Ascending aorta (tissue), 2 donors: ENCODE results near the gene CLASP1. TPM values are rescaled to one million over a fixed set of nuclear protein-coding genes. Genes with fewer than 3 reads are reported as not detected.

Source experiments
- DNase-seq, 2 donors: peaks; one replicate each; pipeline ENCODE4 v3.0.0-alpha.2; 2019; ENCODE audit warnings: low spot score in 2 of 2
- H3K27ac ChIP-seq, 2 donors: fragments of 200-600 bp; sonication (generic); one replicate each; pipeline ENCODE4 v1.5.1; 2016 to 2017; ENCODE audit warnings: mild to moderate bottlenecking in 1 of 2
- H3K27me3 ChIP-seq: fragments of 200-600 bp; sonication (generic); one replicate; pipeline ENCODE4 v1.5.1; 2017
- H3K36me3 ChIP-seq, 2 donors: fragments of 200-600 bp; sonication (generic); one replicate each; pipeline ENCODE4 v1.5.1; 2016
- H3K4me1 ChIP-seq, 2 donors: fragments of 200-600 bp; sonication (generic); one replicate each; pipeline ENCODE4 v1.5.1; 2016 to 2017; ENCODE audit warnings: mild to moderate bottlenecking in 1 of 2
- H3K4me3 ChIP-seq, 2 donors: fragments of 200-600 bp; sonication (generic); one replicate each; pipeline ENCODE4 v1.5.1; 2016 to 2017; ENCODE audit warnings: mild to moderate bottlenecking in 1 of 2
- H3K9me3 ChIP-seq, 2 donors: fragments of 200-600 bp; sonication (generic); one replicate each; pipeline ENCODE4 v1.5.1; 2016
- CTCF ChIP-seq, 3 experiments: fragments of 200-600 bp in 2 of 3; fragments of 450-650 bp in 1 of 3; sonication (generic) in 2 of 3; IDR thresholded peaks; one replicate each; pipeline ENCODE4 v1.5.1; 2016 to 2019; ENCODE audit warnings: antibody characterized with exemption in 3 of 3, mild to moderate bottlenecking in 1 of 3, moderate library complexity in 1 of 3
- intact Hi-C: fragments of 100-400 bp; cut with DNase I; formaldehyde crosslinking; loops from one replicate; pipeline ENCODE4 v1.15.1; 2023
- total RNA-seq: library from RNA; depleted of rRNA; stranded (reverse); fragments of >200 nt; gene quantifications from one replicate; pipeline ENCODE4 v1.1.0, GENCODE V29; 2016

The CLASP1 gene
- total RNA-seq = 78.0 TPM

- DNase-seq = peak in 1 of 2 donors; percentile 22
- TF ChIP-seq CTCF (IDR thresholded peaks at IDR 0.05) = no peak
These were observed at the start of gene CLASP1 for GRCh38 chr2:121649149-121649595. Gene CLASP1, minus strand, starts transcription at chr2:121649462. Its CDS starts 43,567 bp downstream, at chr2:121605895.

DNA sequence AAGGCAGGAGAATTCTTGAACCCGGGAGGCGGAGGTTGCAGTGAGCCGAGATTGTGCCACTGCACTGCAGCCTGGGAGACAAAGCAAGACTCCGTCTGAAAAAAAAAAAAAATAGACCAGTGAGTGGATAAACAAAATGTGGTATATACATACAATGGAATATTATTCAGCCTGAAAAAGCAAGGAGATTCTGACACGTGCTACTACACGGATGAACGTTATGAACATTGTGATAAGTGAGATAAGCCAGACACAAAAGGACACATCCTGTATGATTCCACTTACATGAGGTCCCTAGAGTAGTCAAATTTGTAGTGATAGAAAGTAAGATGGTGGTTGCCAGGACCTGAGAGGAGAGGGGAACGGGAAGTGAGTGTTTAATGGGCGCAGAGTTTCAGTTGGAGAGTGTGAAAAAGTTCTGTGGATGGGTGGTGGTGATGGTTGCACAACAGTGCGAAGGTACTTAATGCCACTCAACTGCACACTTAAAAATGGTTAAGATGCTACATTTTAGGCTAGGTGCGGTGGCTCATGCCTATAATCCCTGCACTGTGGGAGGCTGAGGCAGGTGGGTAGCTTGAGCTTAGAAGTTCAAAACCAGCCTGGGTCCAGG lies 49.2 kb upstream of the CLASP1 start:
- Histone ChIP-seq H3K9me3 (no peaks in the 10 kb centered on the region), H3K27ac (no peak overlapping the region), H3K36me3 (no peaks in the 10 kb centered on the region), H3K4me1 (peaks cover 0 to 20% of the 10 kb centered on the region in 2 donors), H3K4me3 (no peak overlapping the region), H3K27me3 (no peaks in the 10 kb centered on the region)
- no peak for TF ChIP-seq CTCF (IDR thresholded peaks at IDR 0.05)
- intact Hi-C loops = no loop called here
- no peak for DNase-seq

More at GRCh38 chr2:121649149-121649595, at the start of gene CLASP1:
- H3K9me3 ChIP-seq = no peaks in the 10 kb centered on the region
- no peaks in the 10 kb centered on the region for H3K27me3 ChIP-seq
- intact Hi-C loops = loop anchor here (1.0 to 10.0 kb wide), 4 partner anchors 87 to 1394 kb away; partner anchors contain the start of genes NIFK, RALB, RNU4ATAC and TSN
- H3K4me1 ChIP-seq = peaks cover 0 to 14% of the 10 kb centered on the region in 2 donors
- H3K36me3 ChIP-seq = no peaks in the 10 kb centered on the region
- peak within 1 kb of the TSS; percentile 54 to 84 for H3K4me3 ChIP-seq
- peak within 1 kb of the TSS; percentile 88 to 96 for H3K27ac ChIP-seq

DNA sequence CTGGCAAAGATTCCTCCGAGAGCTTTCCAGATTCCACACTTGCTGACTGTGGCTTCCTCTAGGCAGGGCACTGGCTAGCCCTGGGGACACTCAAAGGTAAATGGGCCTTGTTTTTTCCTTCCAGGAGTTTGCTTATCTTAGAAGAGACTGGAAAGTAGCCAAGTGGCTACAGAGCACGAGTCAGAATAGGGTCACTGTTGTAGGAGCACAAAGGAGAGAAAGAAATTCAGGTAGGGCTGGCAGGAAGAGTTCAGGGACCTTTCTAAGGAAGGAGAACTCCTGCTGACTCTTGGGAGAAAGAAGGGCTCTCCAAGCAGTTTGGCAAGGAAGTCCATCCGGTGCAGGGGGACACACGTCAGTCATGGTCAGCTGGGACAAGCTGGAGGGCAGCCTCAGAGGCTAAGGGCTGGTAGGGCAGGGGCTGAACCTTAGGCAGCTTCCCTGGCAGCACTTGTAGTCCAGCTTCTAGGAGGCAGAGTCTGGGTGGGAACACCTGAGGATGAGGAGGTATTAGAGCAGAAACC lies 47.9 kb upstream of the CLASP1 start:
- intact Hi-C loops = no loop called here
- H3K4me3 ChIP-seq = no peak overlapping the region
- H3K27ac ChIP-seq = no peak overlapping the region
- H3K4me1 ChIP-seq = peaks cover 0 to 20% of the 10 kb centered on the region in 2 donors
- no peaks in the 10 kb centered on the region for H3K27me3 ChIP-seq
- no peaks in the 10 kb centered on the region for H3K9me3 ChIP-seq
- H3K36me3 ChIP-seq = no peaks in the 10 kb centered on the region
- TF ChIP-seq CTCF (IDR thresholded peaks at IDR 0.05) = no peak
- no peak for DNase-seq

DNA sequence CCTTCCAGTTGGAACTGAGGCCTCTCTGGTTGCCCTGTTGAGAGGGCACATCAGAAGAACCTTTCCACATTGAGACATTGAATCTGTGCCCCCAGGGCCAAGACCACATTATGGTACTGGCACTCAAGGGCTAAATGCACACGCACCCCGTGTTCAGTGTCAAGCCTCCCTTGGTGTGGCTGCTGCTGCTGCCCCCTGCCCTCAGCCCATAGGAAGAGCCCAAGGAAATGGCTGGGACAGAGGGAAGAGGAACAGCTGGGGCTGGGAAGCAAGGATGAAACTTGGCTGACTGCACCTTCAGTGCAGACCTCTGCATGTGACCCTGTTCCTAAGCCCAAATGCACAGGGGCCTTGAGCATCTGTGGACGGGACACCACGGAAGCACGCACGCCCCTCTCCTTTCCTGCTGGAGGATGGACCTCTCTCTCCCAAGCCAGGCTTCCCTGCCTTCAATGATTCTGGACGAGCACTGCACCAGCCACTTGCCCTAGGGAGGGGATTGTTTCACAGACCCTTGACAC lies 47.2 kb upstream of the CLASP1 start:
- TF ChIP-seq CTCF (IDR thresholded peaks at IDR 0.05) = no peak
- DNase-seq = no peak
- intact Hi-C loops = no loop called here
- Histone ChIP-seq H3K36me3 (no peaks in the 10 kb centered on the region), H3K27me3 (no peaks in the 10 kb centered on the region), H3K4me1 (peaks cover 0 to 20% of the 10 kb centered on the region in 2 donors), H3K27ac (no peak overlapping the region), H3K9me3 (no peaks in the 10 kb centered on the region), H3K4me3 (no peak overlapping the region)

DNA sequence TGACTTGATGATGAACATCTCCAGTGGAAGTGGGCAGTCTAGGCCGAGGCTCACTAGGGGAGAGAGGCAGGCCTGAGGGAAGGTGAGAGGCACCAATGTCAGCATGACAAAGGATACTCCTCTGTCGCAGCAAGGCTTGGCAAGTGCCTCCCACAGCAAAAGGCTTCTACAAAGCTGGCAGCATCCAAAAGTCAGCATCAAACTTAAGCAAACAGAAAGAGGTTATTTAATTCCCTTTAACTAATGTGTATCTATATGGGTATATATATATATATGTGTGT lies 45.8 kb upstream of the CLASP1 start:
- intact Hi-C loops = no loop called here

More for the DNA sequence above, 45.8 kb upstream of the CLASP1 start:
- no peak for TF ChIP-seq CTCF (IDR thresholded peaks at IDR 0.05)
- peak overlapping the region; percentile 58 to 66 for H3K27ac ChIP-seq
- no peak overlapping the region for H3K4me3 ChIP-seq
- no peaks in the 10 kb centered on the region for H3K9me3 ChIP-seq
- DNase-seq = no peak
- H3K4me1 ChIP-seq = peaks cover 0 to 16% of the 10 kb centered on the region in 2 donors
- H3K36me3 ChIP-seq = no peaks in the 10 kb centered on the region
- no peaks in the 10 kb centered on the region for H3K27me3 ChIP-seq
